Measurements from ENCODE around the gene RAB3GAP2.

DNA sequence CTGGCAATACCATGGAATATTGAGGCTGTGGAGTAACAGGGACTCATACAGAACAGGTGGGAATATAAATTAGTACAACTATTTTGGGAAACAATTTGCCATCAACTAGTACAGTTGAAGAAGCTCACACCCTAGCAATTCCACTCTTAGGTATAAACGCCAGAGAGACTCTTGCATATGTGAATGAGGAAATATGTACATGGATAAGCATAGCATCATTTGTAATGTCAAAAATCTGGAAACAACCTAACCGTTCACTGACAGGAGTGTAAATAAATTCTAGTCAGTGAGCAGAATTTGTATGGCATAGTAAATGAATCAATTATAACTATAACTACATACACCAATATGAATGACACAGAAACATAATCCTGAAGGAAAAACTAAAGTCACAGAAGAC lies 83.7 kb downstream of the RAB3GAP2 start:
- TF ChIP-seq, protein P1, sequence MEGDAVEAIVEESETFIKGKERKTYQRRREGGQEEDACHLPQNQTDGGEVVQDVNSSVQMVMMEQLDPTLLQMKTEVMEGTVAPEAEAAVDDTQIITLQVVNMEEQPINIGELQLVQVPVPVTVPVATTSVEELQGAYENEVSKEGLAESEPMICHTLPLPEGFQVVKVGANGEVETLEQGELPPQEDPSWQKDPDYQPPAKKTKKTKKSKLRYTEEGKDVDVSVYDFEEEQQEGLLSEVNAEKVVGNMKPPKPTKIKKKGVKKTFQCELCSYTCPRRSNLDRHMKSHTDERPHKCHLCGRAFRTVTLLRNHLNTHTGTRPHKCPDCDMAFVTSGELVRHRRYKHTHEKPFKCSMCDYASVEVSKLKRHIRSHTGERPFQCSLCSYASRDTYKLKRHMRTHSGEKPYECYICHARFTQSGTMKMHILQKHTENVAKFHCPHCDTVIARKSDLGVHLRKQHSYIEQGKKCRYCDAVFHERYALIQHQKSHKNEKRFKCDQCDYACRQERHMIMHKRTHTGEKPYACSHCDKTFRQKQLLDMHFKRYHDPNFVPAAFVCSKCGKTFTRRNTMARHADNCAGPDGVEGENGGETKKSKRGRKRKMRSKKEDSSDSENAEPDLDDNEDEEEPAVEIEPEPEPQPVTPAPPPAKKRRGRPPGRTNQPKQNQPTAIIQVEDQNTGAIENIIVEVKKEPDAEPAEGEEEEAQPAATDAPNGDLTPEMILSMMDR (IDR thresholded peaks at IDR 0.05 in 4 of 5, conservative IDR thresholded peaks at IDR 0.05 in 1 of 5), result no peak
- TF ChIP-seq POLR2A (IDR thresholded peaks at IDR 0.05), result no peak
